GM19467 (cell line): ENCODE measurements around the gene ACVR1B.

Experiments
- ATAC-seq: cut with Tn5 transposase; IDR thresholded peaks from one replicate; pipeline ENCODE4 v1.9.1; 2021; ENCODE audit warnings: mild to moderate bottlenecking, moderate library complexity; ENCODE audit not compliant: unreplicated experiment

Gene ACVR1B

DNA sequence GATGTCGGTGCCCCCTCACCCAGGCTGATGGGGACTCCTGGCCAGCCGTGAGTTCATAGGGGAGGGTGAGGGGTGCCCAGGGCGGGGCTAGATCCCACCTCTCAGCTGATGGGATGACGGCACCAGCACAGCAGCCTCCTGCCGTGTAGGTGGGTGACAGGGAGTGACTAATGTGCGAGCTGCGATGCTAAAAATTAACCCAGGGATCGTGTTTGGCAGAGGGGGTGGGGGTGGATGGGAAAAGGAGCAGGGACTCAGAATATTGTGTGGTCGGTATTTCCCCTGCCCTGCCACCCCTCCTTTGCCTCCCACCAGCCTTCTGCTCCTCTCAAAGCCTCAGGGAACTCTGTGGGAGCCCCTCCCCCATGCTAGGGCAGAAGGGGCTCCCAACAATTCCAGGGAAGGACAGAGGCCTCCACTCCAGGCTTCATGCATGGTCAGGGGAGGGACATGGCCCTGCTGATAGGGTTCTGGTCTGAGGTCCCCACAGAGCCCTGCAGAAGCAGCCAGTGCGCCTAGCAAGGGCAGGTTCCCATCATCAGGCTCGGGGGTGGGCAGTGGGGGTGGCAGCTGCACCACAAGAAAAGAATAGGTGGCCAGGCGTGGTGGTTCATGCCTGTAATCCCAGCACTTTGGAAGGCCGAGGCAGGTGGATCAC is 67.7 kb downstream of the ACVR1B start:
- ATAC-seq, result no peak

- no peak for ATAC-seq
Measured at GRCh38 chr12:52020539-52021336, 69.2 kb downstream of the ACVR1B start.

- ATAC-seq, result no peak
Measured at GRCh38 chr12:52022841-52023181, 71.3 kb downstream of the ACVR1B start.

DNA sequence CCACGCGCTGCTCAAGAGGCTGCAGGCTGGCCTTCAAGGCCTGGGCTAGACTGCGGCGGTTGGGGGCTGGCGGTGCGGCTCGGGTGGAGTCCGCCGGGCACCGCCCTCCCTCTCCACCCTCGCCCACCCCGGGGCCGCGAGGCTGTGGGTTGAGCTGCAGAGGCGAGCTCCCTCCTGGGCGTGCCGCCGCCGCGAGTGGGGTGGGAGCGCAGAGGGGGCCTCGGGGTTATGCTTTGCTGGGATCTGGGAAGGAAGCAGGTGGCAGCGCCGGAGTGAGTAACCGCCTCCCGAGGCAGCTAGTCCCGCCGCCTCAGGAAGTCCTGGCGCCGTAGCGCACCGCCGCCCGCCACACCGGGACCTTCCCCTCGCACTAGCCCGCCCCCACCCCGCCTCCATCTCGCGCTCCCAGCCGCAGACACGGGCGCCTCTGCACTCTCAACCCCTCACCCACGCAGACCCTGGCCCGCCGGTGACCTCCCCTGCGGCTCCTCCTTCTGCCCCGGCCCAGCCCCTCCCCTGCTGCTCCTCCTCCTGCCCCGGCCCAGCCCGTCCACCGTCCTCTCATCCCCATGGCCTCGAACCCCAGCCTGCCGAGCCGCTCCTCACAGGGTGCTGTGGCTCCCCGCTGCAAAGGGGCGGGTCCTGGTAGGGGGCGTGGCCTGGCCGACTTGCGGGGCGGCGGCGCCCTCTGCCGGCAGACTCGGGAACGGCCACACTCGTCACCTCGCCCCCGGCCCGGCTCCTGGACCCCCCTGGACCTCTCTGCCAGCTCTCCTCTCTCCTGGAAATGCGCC is 71.9 kb downstream of the ACVR1B start:
- no peak for ATAC-seq

- no peak for ATAC-seq
Measured at GRCh38 chr12:52023976-52024688, 72.6 kb downstream of the ACVR1B start.

- no peak for ATAC-seq
Measured at GRCh38 chr12:52024845-52025230, 73.3 kb downstream of the ACVR1B start.

- ATAC-seq, result no peak
Measured at GRCh38 chr12:52026263-52026662, 74.8 kb downstream of the ACVR1B start.

GRCh38 chr12:52027085-52027843 is 75.8 kb downstream of the ACVR1B start:
- no peak for ATAC-seq

GRCh38 chr12:52029685-52030084 is 78.2 kb downstream of the ACVR1B start:
- ATAC-seq, result no peak

DNA sequence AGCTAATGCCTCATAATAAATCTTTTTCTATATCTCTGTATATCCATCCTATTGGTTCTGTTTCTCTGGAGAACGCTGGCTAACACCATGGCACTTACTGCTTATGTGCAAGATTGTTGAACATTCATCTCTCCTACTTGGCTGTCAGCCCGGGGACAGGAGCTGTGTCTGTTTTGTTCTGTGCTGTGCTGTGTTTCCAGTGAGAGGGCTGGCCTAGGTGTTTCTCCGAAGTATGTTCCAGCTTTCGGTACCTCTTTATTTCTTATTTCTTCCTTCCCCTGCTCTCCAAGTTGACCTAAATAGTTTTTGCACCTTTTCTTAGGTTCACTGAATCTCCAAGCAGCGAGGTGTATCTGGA is 80.9 kb downstream of the ACVR1B start:
- ATAC-seq, result no peak

DNA sequence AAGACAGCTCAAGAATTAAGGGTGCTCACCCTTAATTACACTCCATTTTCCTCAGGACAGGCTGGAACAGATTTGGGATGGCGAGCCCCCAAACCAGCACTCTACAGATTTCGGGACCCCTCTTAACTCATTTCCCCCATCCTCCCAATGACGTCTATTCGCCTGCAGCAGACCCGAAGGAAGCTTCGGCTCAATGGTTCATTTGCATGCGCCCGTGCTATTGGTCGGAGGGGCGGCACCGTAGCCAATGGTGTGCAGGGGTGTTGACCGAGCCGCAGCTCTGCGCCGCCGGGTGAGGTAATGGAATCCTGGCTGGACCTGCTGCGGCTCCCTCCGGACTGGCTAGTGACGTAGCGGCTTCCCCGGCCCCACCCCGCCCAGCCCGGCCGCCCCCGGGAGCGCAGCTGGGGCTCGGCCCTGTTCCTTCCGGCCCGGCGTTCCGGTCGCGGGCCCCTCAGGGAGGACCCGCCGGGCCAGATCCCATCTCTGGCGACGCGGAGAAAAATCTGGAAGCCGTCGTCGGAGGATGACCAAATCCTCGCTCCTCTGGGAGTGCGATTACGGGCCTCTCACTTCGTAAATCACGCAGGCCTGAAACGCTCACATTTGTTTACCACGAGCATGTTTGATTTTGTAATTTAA is 81.4 kb downstream of the ACVR1B start:
- peak; percentile 88 for ATAC-seq

- ATAC-seq, result no peak
Measured at GRCh38 chr12:52033446-52034140, 82.1 kb downstream of the ACVR1B start.

- ATAC-seq, result no peak
Measured at GRCh38 chr12:52035190-52035589, 83.7 kb downstream of the ACVR1B start.

DNA sequence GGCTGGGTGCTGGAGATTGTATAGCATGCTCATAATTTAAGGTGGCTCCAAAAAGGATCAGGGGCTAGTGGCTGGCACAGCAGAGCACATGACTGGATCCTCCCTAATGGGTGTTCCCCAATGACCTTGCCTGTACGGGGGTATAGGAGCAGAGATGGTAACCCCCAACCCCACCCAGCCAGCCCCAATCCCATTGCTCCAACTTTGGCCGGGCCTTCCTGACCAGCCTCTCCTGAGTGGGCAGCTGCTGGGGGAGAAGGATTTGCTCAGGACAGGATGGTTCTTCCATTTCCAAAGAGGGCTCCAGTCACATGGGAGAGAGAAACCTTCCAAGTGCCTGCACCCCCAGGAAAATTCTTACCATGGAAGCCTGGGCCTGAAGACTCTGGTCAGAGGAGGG is 84.4 kb downstream of the ACVR1B start:
- no peak for ATAC-seq

DNA sequence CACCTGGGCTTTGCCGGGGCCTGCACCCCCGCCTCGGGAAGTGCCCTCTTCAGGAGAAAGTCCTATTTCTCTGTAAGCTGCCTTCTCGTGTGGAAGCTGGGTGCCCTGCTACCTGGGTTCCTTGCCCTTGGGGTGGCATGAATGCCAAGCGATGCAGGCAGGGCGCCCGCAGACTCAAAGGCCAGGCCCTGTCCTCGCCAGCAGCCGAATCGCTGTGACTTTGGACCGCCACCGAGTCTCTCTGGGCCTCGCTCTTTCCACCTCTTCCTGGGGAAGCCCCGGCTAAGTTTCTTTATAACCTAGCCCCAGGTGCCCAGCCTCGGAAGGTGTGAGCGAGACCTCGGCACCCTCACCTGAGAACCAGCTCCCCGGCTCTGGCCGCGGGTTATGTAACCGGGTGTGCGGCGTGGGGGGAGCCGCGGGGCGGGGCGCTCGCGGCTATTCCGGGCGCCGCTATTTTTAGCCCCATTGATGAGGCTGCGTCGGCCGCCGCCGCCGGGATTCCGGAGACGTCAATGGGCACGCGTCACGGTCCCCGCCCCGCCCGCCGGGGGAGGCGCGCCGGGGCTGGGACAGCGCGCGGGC is 85.2 kb downstream of the ACVR1B start:
- no peak for ATAC-seq

- no peak for ATAC-seq
Measured at GRCh38 chr12:52037248-52037861, 85.9 kb downstream of the ACVR1B start.

- ATAC-seq, result no peak
Measured at GRCh38 chr12:52038447-52038846, 86.9 kb downstream of the ACVR1B start.

DNA sequence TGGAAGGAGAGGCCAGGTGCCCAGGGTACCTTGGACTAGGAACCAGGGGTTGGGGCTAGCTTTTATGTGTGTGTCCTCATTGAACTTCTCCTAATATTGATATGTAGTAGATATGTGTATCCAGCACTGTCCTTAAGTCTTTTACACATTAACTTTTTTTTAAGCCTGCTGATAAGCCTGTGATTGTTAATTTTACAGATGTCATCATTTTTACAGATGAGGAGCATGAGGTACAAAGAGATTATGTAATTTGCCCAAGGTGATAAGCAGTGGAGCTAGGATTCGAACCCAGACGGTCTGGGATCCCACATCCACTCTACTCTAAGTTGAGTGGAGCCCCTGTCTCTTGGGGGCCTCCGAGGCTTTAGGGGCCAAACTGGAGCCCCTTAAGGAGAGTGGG is 89.5 kb downstream of the ACVR1B start:
- ATAC-seq, result no peak

- no peak for ATAC-seq
Measured at GRCh38 chr12:52041695-52042123, 90.2 kb downstream of the ACVR1B start.
